ENCODE results near the gene APOBEC2.

GRCh38 chr6:41014780-41015179 lies 38.2 kb upstream of the APOBEC2 start:
- TF ChIP-seq RFX5 (IDR thresholded peaks at IDR 0.05; ENCODE audit: low read depth, low read length) (no peak), MAX (IDR thresholded peaks at IDR 0.05) (no peak), ATF2 (CRISPR knock-in tag; IDR thresholded peaks at IDR 0.05) (no peak), CTCF (CRISPR knock-in tag; IDR thresholded peaks at IDR 0.05) (no peak), SIN3A (IDR thresholded peaks at IDR 0.05; ENCODE audit: borderline replicate concordance, low read depth, low read length) (no peak), ARNT2 (CRISPR knock-in tag; IDR thresholded peaks at IDR 0.05; ENCODE audit: low read depth) (no peak), ZNF513 (CRISPR knock-in tag; conservative IDR thresholded peaks at IDR 0.05) (no peak)
